GM23248 (cell line): ENCODE measurements around the gene TNRC6C. TPM values are rescaled to one million over a fixed set of nuclear protein-coding genes. Genes with fewer than 3 reads are reported as not detected.
"Not testable (repeated sequence)": the region's sequence is repeated elsewhere in the genome, so short reads cannot be mapped to it uniquely, and the experiment has no call there.

ENCODE experiments used
- DNase-seq: peaks from one replicate; pipeline ENCODE4 v3.0.0-alpha.2; 2015
- H2AFZ ChIP-seq: fragments of 200-600 bp; sonication (generic); 2 replicates; pipeline ENCODE4 v1.6.1; 2016; ENCODE audit warnings: antibody characterized with exemption
- H3F3A ChIP-seq: fragments of 200-600 bp; sonication (generic); 2 replicates; pipeline ENCODE4 v1.6.1; 2016; ENCODE audit warnings: mild to moderate bottlenecking, antibody characterized with exemption, mixed run types; ENCODE audit not compliant: insufficient read depth
- H3K27ac ChIP-seq: fragments of 200-600 bp; sonication (generic); 2 replicates; pipeline ENCODE4 v1.5.1; 2016; ENCODE audit warnings: mild to moderate bottlenecking
- H3K27me3 ChIP-seq: fragments of 200-600 bp; sonication (generic); replicated peaks from 2 replicates; pipeline ENCODE4 v1.6.1; 2016; ENCODE audit warnings: mild to moderate bottlenecking; ENCODE audit not compliant: insufficient read depth
- H3K36me3 ChIP-seq: fragments of 200-600 bp; sonication (generic); 2 replicates; pipeline ENCODE4 v1.6.1; 2016; ENCODE audit warnings: low read depth, mild to moderate bottlenecking
- H3K4me1 ChIP-seq: fragments of 200-600 bp; sonication (generic); 2 replicates; pipeline ENCODE4 v1.6.1; 2016; ENCODE audit warnings: mild to moderate bottlenecking; ENCODE audit not compliant: insufficient read depth
- H3K4me2 ChIP-seq: fragments of 200-600 bp; sonication (generic); one replicate; pipeline ENCODE4 v1.6.1; 2016; ENCODE audit warnings: mild to moderate bottlenecking; ENCODE audit not compliant: unreplicated experiment
- H3K4me3 ChIP-seq: fragments of 200-600 bp; sonication (generic); 2 replicates; pipeline ENCODE4 v1.5.1; 2016; ENCODE audit warnings: mild to moderate bottlenecking
- H3K79me2 ChIP-seq: fragments of 200-600 bp; sonication (generic); 2 replicates; pipeline ENCODE4 v1.6.1; 2016; ENCODE audit warnings: mild to moderate bottlenecking; ENCODE audit not compliant: insufficient read depth
- H3K9ac ChIP-seq: fragments of 200-600 bp; sonication (generic); 2 replicates; pipeline ENCODE4 v1.6.1; 2016; ENCODE audit warnings: mild to moderate bottlenecking
- H3K9me2 ChIP-seq: fragments of 200-600 bp; sonication (generic); 2 replicates; pipeline ENCODE4 v1.6.1; 2016; ENCODE audit warnings: mixed run types, mild to moderate bottlenecking, moderate library complexity; ENCODE audit not compliant: insufficient read depth
- H3K9me3 ChIP-seq: fragments of 200-600 bp; sonication (generic); one replicate; pipeline ENCODE4 v1.6.1; 2017; ENCODE audit warnings: low read depth
- H4K20me1 ChIP-seq: fragments of 200-600 bp; sonication (generic); 2 replicates; pipeline ENCODE4 v1.6.0; 2016; ENCODE audit not compliant: insufficient read depth
- EZH2 ChIP-seq: fragments of 200-600 bp; sonication (generic); IDR thresholded peaks from 2 replicates; pipeline ENCODE4 v1.6.1; 2018; ENCODE audit warnings: antibody characterized with exemption, mild to moderate bottlenecking; ENCODE audit not compliant: insufficient read depth, poor library complexity, severe bottlenecking
- EZH2phosphoT487 ChIP-seq: fragments of 200-600 bp; sonication (generic); IDR thresholded peaks from 2 replicates; pipeline ENCODE4 v1.6.1; 2018; ENCODE audit warnings: antibody characterized with exemption, moderate library complexity, mild to moderate bottlenecking, low read depth; ENCODE audit not compliant: insufficient read depth
- WGBS, 2 experiments: methylation state at CpG; one replicate each; pipeline ENCODE4 v1.1.6; 2015 to 2017; ENCODE audit warnings: low lambda C conversion rate in 2 of 2, low coverage in 1 of 2; ENCODE audit errors: missing lambda C conversion rate in 2 of 2; 5-methylcytosine and 5-hydroxymethylcytosine counted together
- in situ Hi-C: fragments of 300-500 bp; cut with MboI; formaldehyde crosslinking; loops from 2 replicates; pipeline ENCODE4 v1.15.0; 2020
- polyA plus RNA-seq: library from polyadenylated mRNA; unstranded; fragments of >200 nt; fragmentation: Nextera tagmentation; extraction: Ambion mirVana; gene quantifications from 2 replicates; pipeline ENCODE4 v1.2.1, GENCODE V29; 2016
- total RNA-seq: library from RNA; depleted of rRNA; stranded (reverse); fragments of >200 nt; shearing (Covaris generic); gene quantifications from 2 replicates; pipeline ENCODE4 v1.2.3, GENCODE V29; 2014

Gene TNRC6C
- total and polyA plus RNA-seq, 2 experiments from 2014 or later = 2.3 TPM

- Histone ChIP-seq H3K9me3 (no peaks in the 10 kb centered on the region), H2AFZ (no peak overlapping the region), H3K4me1 (no peaks in the 10 kb centered on the region), H3K79me2 (no peaks in the 10 kb centered on the region), H3K36me3 (no peaks in the 10 kb centered on the region), H3K9me2 (no peaks in the 10 kb centered on the region), H3F3A (no peaks in the 10 kb centered on the region), H3K4me3 (no peak overlapping the region), H3K4me2 (no peak overlapping the region), H3K27ac (no peak overlapping the region), H3K27me3 (no peaks in the 10 kb centered on the region), H3K9ac (no peak overlapping the region), H4K20me1 (no peaks in the 10 kb centered on the region)
- WGBS, 2 experiments = 96 to 100% methylated on average over 1 of the region's 1 CpG
- no peak for DNase-seq
- in situ Hi-C loops = no loop called here
- TF ChIP-seq EZH2 (no peak), EZH2phosphoT487 (no peak)
Measured at GRCh38 chr17:78058581-78058980, 100.1 kb downstream of the TNRC6C start.

GRCh38 chr17:78062596-78062995 is 104.1 kb downstream of the TNRC6C start:
- no peak for DNase-seq
- no peaks in the 10 kb centered on the region for H4K20me1 ChIP-seq
- WGBS, 2 experiments = 92 to 95% methylated on average over 2 of the region's 2 CpGs
- H3K27ac ChIP-seq = no peak overlapping the region
- H3K9me2 ChIP-seq = no peaks in the 10 kb centered on the region
- no peak overlapping the region for H3K4me3 ChIP-seq
- H3K27me3 ChIP-seq = no peaks in the 10 kb centered on the region
- H3K9ac ChIP-seq = no peak overlapping the region
- H3K36me3 ChIP-seq = no peaks in the 10 kb centered on the region
- TF ChIP-seq EZH2 = no peak
- no peak for TF ChIP-seq EZH2phosphoT487
- H3K79me2 ChIP-seq = no peaks in the 10 kb centered on the region
- in situ Hi-C loops = no loop called here
- H3K4me2 ChIP-seq = no peak overlapping the region
- no peaks in the 10 kb centered on the region for H3K9me3 ChIP-seq
- H3F3A ChIP-seq = no peaks in the 10 kb centered on the region
- no peak overlapping the region for H2AFZ ChIP-seq
- no peaks in the 10 kb centered on the region for H3K4me1 ChIP-seq

DNA sequence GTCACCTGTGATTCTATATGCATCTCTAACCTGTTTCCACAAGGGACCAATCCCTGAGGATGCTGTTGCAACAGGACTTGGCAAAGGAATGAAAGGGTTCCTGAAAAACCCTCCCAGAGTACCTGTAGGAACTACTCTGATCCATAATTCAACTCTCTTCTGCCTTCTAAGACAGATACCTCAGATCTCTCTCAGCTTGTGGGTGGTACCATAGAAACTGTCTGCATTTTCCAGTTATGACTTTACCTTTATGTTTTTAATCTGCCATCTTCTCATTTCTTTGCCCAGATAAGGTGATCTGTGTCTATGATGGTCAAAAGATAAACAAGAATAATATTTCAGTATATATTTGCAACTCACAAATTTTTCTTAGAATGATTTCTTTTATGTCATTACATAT is 105.0 kb downstream of the TNRC6C start:
- H3K9ac ChIP-seq = no peak overlapping the region
- in situ Hi-C loops = no loop called here
- no peak overlapping the region for H2AFZ ChIP-seq
- H3K27ac ChIP-seq = no peak overlapping the region
- H3K9me3 ChIP-seq = no peaks in the 10 kb centered on the region
- DNase-seq = no peak
- no peak overlapping the region for H3K4me2 ChIP-seq
- no peaks in the 10 kb centered on the region for H3K36me3 ChIP-seq
- H3K4me3 ChIP-seq = no peak overlapping the region
- no peaks in the 10 kb centered on the region for H3K27me3 ChIP-seq
- TF ChIP-seq EZH2phosphoT487 (no peak), EZH2 (no peak)
- H3K79me2 ChIP-seq = no peaks in the 10 kb centered on the region
- H3K9me2 ChIP-seq = no peaks in the 10 kb centered on the region
- no peaks in the 10 kb centered on the region for H3F3A ChIP-seq
- no peaks in the 10 kb centered on the region for H4K20me1 ChIP-seq
- no peaks in the 10 kb centered on the region for H3K4me1 ChIP-seq

- H2AFZ ChIP-seq = no peak overlapping the region
- H3K36me3 ChIP-seq = 0 out of 2 replicates have a peak, but pooled peaks cover 4% of the 10 kb centered on the region
- no peak overlapping the region for H3K4me3 ChIP-seq
- no peaks in the 10 kb centered on the region for H4K20me1 ChIP-seq
- no peaks in the 10 kb centered on the region for H3F3A ChIP-seq
- no peak overlapping the region for H3K9ac ChIP-seq
- no peaks in the 10 kb centered on the region for H3K9me2 ChIP-seq
- no peak overlapping the region for H3K27ac ChIP-seq
- no peak overlapping the region for H3K4me2 ChIP-seq
- no peaks in the 10 kb centered on the region for H3K27me3 ChIP-seq
- in situ Hi-C loops = no loop called here
- no peaks in the 10 kb centered on the region for H3K4me1 ChIP-seq
- WGBS, 2 experiments = 92 to 95% methylated on average over 4 of the region's 4 CpGs
- TF ChIP-seq EZH2 (no peak), EZH2phosphoT487 (no peak)
- H3K79me2 ChIP-seq = no peaks in the 10 kb centered on the region
- no peak for DNase-seq
- H3K9me3 ChIP-seq = no peaks in the 10 kb centered on the region
Measured at GRCh38 chr17:78064708-78065107, 106.2 kb downstream of the TNRC6C start.

GRCh38 chr17:78066976-78067375 is 108.5 kb downstream of the TNRC6C start:
- H3K4me3 ChIP-seq, H3K27ac ChIP-seq, H3K9me2 ChIP-seq, H3K4me2 ChIP-seq, H2AFZ ChIP-seq, H3F3A ChIP-seq, DNase-seq, H3K27me3 ChIP-seq, H3K79me2 ChIP-seq, H3K36me3 ChIP-seq, in situ Hi-C loops, H3K4me1 ChIP-seq, H3K9me3 ChIP-seq, H3K9ac ChIP-seq, H4K20me1 ChIP-seq: not testable (repeated sequence)
- 95 to 98% methylated on average over 4 of the region's 4 CpGs for WGBS, 2 experiments
